Measurements from ENCODE around the gene SERPINB13.

- TF ChIP-seq POLR2A (IDR thresholded peaks at IDR 0.05) (no peak), CTCF (IDR thresholded peaks at IDR 0.05) (no peak), POLR2AphosphoS5 (IDR thresholded peaks at IDR 0.05) (no peak)
These were observed 30.1 kb downstream of the SERPINB13 start for GRCh38 chr18:63617049-63617914.
